ENCODE measurements around the gene LRRC3. TPM values are rescaled to one million over a fixed set of nuclear protein-coding genes. Genes with fewer than 3 reads are reported as not detected.
A peak's percentile ranks its signal among the peaks of the same experiment; 100 is the strongest.

Gene LRRC3
- total RNA-seq, 3 donors from 2014 or later, result 1.6 to 6.4 (median 2.0) TPM

DNA sequence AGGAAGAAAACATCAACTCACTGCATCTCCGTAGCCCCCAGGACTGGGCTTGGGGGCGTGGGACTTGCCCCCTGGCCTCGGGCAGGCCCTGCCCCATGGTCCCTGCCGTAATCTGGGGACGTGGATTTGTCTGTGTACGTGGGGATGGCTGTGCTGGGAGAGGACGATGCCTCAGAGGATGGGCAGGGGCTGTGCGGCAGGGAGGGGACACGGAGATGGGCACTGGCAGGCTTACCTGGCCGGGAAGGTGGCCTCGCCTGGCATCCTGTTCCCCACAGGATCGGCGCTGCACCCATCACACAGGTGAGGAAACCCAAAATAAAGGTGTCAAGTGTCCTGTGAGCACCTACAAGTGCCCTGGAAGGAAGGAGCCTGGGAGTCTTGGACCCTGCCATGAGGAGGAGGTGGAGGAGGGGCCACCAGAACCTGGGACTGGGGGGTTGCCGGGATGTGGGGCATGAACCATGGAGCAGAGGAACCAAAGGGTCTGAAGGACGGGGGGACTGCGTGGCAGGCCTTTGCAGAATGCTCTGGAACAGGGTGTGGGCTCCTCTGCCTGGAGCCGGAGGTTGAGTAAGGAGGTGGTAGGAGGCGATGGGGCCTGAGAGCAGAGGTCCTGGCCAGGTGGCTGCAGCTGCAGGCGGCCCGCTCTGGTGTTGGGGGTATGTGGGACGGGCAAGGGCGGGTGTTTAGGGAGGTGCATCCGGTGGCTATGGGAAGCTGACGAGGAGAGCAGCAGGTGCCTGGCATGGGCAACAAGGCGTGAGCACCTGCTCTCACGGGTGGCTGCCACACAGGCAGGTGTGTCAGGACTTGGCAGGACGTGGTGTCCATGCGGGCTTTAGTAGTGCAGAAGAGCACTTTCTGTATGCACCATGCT, 27.8 kb upstream of the LRRC3 start:
- H3K36me3 ChIP-seq, result no peaks in the 10 kb centered on the region
- H3K4me3 ChIP-seq, result no peak overlapping the region
- peaks cover 5 to 16% of the 10 kb centered on the region in 2 donors for H3K9me3 ChIP-seq
- peaks cover 0 to 33% of the 10 kb centered on the region in 2 donors for H3K27me3 ChIP-seq
- peak in 1 of 2 donors; percentile 37 for DNase-seq (ENCODE audit: low spot score in 2 of 2)
- H3K4me1 ChIP-seq, result no peaks in the 10 kb centered on the region
- no peak overlapping the region for H3K27ac ChIP-seq
- TF ChIP-seq POLR2AphosphoS5 (IDR thresholded peaks at IDR 0.05), result no peak
- TF ChIP-seq, protein P1, sequence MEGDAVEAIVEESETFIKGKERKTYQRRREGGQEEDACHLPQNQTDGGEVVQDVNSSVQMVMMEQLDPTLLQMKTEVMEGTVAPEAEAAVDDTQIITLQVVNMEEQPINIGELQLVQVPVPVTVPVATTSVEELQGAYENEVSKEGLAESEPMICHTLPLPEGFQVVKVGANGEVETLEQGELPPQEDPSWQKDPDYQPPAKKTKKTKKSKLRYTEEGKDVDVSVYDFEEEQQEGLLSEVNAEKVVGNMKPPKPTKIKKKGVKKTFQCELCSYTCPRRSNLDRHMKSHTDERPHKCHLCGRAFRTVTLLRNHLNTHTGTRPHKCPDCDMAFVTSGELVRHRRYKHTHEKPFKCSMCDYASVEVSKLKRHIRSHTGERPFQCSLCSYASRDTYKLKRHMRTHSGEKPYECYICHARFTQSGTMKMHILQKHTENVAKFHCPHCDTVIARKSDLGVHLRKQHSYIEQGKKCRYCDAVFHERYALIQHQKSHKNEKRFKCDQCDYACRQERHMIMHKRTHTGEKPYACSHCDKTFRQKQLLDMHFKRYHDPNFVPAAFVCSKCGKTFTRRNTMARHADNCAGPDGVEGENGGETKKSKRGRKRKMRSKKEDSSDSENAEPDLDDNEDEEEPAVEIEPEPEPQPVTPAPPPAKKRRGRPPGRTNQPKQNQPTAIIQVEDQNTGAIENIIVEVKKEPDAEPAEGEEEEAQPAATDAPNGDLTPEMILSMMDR (IDR thresholded peaks at IDR 0.05), result no peak
- TF ChIP-seq POLR2A (IDR thresholded peaks at IDR 0.05), result no peak
- intact Hi-C loops (cut with DNase I; ENCODE audit: low total_unique reads), result no loop called here

- DNase-seq (ENCODE audit: low spot score in 2 of 2), result peak in 1 of 2 donors; percentile 10
- no peaks in the 10 kb centered on the region for H3K36me3 ChIP-seq
- intact Hi-C loops (cut with DNase I; ENCODE audit: low total_unique reads), result no loop called here
These were observed 26.9 kb upstream of the LRRC3 start for GRCh38 chr21:44428281-44428960.

GRCh38 chr21:44429894-44430293, 25.4 kb upstream of the LRRC3 start:
- no peaks in the 10 kb centered on the region for H3K36me3 ChIP-seq
- H3K9me3 ChIP-seq, result peaks cover 5 to 16% of the 10 kb centered on the region in 2 donors
- no peak overlapping the region for H3K4me3 ChIP-seq
- DNase-seq (ENCODE audit: low spot score in 2 of 2), result no peak
- peaks cover 0 to 21% of the 10 kb centered on the region in 2 donors for H3K27me3 ChIP-seq
- intact Hi-C loops (cut with DNase I; ENCODE audit: low total_unique reads), result no loop called here
- TF ChIP-seq POLR2AphosphoS5 (IDR thresholded peaks at IDR 0.05) (no peak), POLR2A (IDR thresholded peaks at IDR 0.05) (no peak)
- TF ChIP-seq, protein P1 (IDR thresholded peaks at IDR 0.05), result no peak
- no peaks in the 10 kb centered on the region for H3K4me1 ChIP-seq
- H3K27ac ChIP-seq, result no peak overlapping the region

More at GRCh38 chr21:44428281-44428960, 26.9 kb upstream of the LRRC3 start:
- H3K4me3 ChIP-seq, result no peak overlapping the region
- H3K9me3 ChIP-seq, result peaks cover 5 to 16% of the 10 kb centered on the region in 2 donors
- no peak for TF ChIP-seq POLR2AphosphoS5 (IDR thresholded peaks at IDR 0.05)
- TF ChIP-seq POLR2A (IDR thresholded peaks at IDR 0.05), result no peak
- TF ChIP-seq, protein P1 (IDR thresholded peaks at IDR 0.05), result no peak
- H3K4me1 ChIP-seq, result no peaks in the 10 kb centered on the region
- no peak overlapping the region for H3K27ac ChIP-seq
- H3K27me3 ChIP-seq, result peaks cover 0 to 33% of the 10 kb centered on the region in 2 donors

- no peaks in the 10 kb centered on the region for H3K36me3 ChIP-seq
- H3K4me3 ChIP-seq, result no peak overlapping the region
- peak in 1 of 2 donors; percentile 5 for DNase-seq (ENCODE audit: low spot score in 2 of 2)
- H3K27ac ChIP-seq, result no peak overlapping the region
- intact Hi-C loops (cut with DNase I; ENCODE audit: low total_unique reads), result no loop called here
- no peaks in the 10 kb centered on the region for H3K4me1 ChIP-seq
- H3K9me3 ChIP-seq, result peaks cover 5 to 16% of the 10 kb centered on the region in 2 donors
- TF ChIP-seq, protein P1 (IDR thresholded peaks at IDR 0.05), result no peak
- TF ChIP-seq POLR2AphosphoS5 (IDR thresholded peaks at IDR 0.05), result no peak
- no peak for TF ChIP-seq POLR2A (IDR thresholded peaks at IDR 0.05)
- peaks cover 0 to 11% of the 10 kb centered on the region in 2 donors for H3K27me3 ChIP-seq
These were observed 24.0 kb upstream of the LRRC3 start for GRCh38 chr21:44431300-44431699.

Measured in breast epithelium (tissue), 4 donors.